HFFc6 (cell line): ENCODE data around the gene DDR1. TPM values are rescaled to one million over a fixed set of nuclear protein-coding genes. Genes with fewer than 3 reads are reported as not detected.

ENCODE experiments used
- DNase-seq: peaks from one replicate; pipeline ENCODE4 v3.0.0-alpha.2; 2018
- H3K27ac Mint-ChIP-seq: 2 replicates; pipeline ENCODE4 v1.8.0; 2020; ENCODE audit warnings: mild to moderate bottlenecking, mixed read lengths
- H3K27me3 Mint-ChIP-seq: 2 replicates; pipeline ENCODE4 v1.8.0; 2021; ENCODE audit warnings: mild to moderate bottlenecking, moderate library complexity, mixed read lengths; ENCODE audit not compliant: insufficient read depth
- H3K36me3 Mint-ChIP-seq: 2 replicates; pipeline ENCODE4 v1.8.0; 2021; ENCODE audit warnings: low read depth, mixed read lengths
- H3K4me1 Mint-ChIP-seq: 2 replicates; pipeline ENCODE4 v1.8.0; 2020; ENCODE audit warnings: low read depth, mixed read lengths
- H3K4me3 Mint-ChIP-seq: 2 replicates; pipeline ENCODE4 v1.8.0; 2020; ENCODE audit warnings: mild to moderate bottlenecking, moderate library complexity, mixed read lengths
- H3K9me3 Mint-ChIP-seq: 2 replicates; pipeline ENCODE4 v1.8.0; 2020; ENCODE audit warnings: mild to moderate bottlenecking, mixed read lengths
- microRNA-seq: library from miRNA; unstranded; fragments of <30 nt; microRNA quantifications from one replicate; pipeline ENCODE4, GENCODE V29; 2019
- total RNA-seq, 6 experiments: library from RNA; stranded (reverse); fragmentation: NEBNext Ultra II Directional; extraction: Animal tissue kit (Norgen Biotek cat#: 25700); gene quantifications; 2 replicates in 1 of 6; 3 replicates in 5 of 6; pipeline ENCODE4 v1.2.3, GENCODE V29; 2021
- TF ChIP-seq, protein P1 (sequence below): fragments of 200-600 bp; sonication (generic); IDR thresholded peaks from 2 replicates; pipeline ENCODE4 v1.5.0; 2021; ENCODE audit warnings: antibody characterized with exemption, mild to moderate bottlenecking

DDR1 gene
- total RNA-seq, 6 experiments from 2014 or later = 28.0 to 42.5 (median 31.6) TPM

DNA sequence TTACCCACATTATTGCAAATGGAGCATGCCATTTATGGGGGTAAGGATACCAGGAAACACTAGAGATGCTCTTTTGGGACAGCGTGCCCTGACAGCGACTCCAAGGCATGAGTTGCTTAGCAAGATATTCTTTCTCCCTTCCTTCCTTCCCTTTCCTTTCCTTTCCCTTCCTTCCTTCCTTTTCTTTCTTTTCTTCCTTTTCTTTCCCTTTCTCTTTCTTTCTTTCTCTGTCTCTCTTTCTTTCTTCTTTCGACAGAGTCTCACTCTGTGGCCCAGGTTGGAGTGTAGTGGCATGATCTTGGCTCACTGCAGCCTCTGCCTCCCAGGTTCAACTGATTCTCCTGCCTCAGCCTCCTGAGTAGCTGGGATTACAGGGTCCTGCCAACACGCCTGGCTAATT is 59.7 kb downstream of the DDR1 start:
- peaks cover 42% of the 10 kb centered on the region for H3K27me3 Mint-ChIP-seq
- H3K27ac Mint-ChIP-seq = no peak overlapping the region
- H3K36me3 Mint-ChIP-seq = no peaks in the 10 kb centered on the region
- no peak overlapping the region for H3K4me3 Mint-ChIP-seq
- H3K9me3 Mint-ChIP-seq = no peaks in the 10 kb centered on the region
- no peak for DNase-seq
- peaks cover 14% of the 10 kb centered on the region for H3K4me1 Mint-ChIP-seq
- TF ChIP-seq, protein P1, sequence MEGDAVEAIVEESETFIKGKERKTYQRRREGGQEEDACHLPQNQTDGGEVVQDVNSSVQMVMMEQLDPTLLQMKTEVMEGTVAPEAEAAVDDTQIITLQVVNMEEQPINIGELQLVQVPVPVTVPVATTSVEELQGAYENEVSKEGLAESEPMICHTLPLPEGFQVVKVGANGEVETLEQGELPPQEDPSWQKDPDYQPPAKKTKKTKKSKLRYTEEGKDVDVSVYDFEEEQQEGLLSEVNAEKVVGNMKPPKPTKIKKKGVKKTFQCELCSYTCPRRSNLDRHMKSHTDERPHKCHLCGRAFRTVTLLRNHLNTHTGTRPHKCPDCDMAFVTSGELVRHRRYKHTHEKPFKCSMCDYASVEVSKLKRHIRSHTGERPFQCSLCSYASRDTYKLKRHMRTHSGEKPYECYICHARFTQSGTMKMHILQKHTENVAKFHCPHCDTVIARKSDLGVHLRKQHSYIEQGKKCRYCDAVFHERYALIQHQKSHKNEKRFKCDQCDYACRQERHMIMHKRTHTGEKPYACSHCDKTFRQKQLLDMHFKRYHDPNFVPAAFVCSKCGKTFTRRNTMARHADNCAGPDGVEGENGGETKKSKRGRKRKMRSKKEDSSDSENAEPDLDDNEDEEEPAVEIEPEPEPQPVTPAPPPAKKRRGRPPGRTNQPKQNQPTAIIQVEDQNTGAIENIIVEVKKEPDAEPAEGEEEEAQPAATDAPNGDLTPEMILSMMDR = no peak

DNA sequence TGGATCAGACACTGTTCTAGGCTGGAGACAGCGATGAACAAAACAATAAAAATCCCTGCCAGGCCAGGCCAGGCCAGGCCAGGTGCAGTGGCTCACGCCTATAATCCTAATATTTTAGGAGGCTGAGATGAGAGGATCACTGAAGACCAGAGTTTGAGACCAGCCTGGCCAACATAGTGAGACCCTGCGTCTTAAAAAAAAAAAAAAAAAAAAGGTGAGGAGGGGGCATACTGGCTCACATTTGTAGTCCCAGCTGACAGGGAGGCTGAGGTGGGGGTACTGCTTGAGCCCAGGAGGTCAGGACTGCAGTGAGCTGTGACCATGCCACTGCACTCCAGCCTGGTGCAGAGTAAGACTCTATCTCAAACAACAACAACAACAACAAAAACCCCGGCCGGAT is 61.0 kb downstream of the DDR1 start:
- peaks cover 14% of the 10 kb centered on the region for H3K4me1 Mint-ChIP-seq
- H3K27me3 Mint-ChIP-seq = peaks cover 49% of the 10 kb centered on the region
- no peak overlapping the region for H3K27ac Mint-ChIP-seq
- no peak for DNase-seq
- H3K36me3 Mint-ChIP-seq = no peaks in the 10 kb centered on the region
- H3K4me3 Mint-ChIP-seq = no peak overlapping the region
- H3K9me3 Mint-ChIP-seq = no peaks in the 10 kb centered on the region
- TF ChIP-seq, protein P1 = no peak

DNA sequence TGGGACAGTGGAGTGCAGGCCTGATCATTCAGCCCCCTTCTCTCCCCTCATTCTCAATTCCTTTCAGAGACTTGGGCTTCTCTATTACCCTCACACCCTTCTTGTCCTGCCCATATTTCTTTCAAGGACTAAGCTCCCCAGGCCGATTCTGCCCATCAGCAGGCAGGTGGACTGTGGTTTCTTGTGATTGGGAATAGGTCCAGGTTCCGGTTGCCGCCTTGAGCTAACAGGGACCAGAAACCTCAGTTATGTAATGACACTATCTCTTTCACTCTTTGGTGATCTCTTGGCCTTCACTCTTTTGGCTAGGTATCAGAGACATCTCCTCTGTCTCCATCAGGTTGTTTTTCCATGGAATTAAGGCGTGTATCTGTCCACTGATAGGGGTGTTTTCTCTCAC is 62.9 kb downstream of the DDR1 start:
- Mint-ChIP-seq H3K27ac (no peak overlapping the region), H3K4me3 (no peak overlapping the region), H3K27me3 (peaks cover 58% of the 10 kb centered on the region), H3K4me1 (peaks cover 10% of the 10 kb centered on the region), H3K36me3 (no peaks in the 10 kb centered on the region), H3K9me3 (no peaks in the 10 kb centered on the region)
- DNase-seq = no peak
- TF ChIP-seq, protein P1 = no peak

DNA sequence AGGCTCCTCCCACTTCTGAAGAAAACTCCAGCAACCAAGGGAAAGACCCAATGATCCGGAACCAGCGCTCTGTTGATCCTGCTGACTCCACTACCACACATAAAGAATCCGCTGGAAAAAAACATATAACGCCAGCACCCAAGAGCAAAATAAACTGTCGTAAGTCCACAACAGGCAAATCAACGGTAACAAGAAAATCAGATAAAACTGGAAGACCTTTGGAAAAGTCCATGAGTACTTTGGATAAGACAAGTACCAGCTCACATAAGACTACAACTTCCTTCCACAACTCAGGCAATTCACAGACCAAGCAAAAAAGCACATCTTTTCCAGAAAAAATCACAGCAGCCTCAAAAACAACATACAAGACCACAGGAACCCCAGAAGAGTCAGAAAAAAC is 64.5 kb downstream of the DDR1 start:
- H3K27me3 Mint-ChIP-seq = peaks cover 65% of the 10 kb centered on the region
- no peaks in the 10 kb centered on the region for H3K36me3 Mint-ChIP-seq
- DNase-seq = no peak
- TF ChIP-seq, protein P1 = no peak
- H3K4me1 Mint-ChIP-seq = no peaks in the 10 kb centered on the region
- no peaks in the 10 kb centered on the region for H3K9me3 Mint-ChIP-seq
- no peak overlapping the region for H3K27ac Mint-ChIP-seq
- no peak overlapping the region for H3K4me3 Mint-ChIP-seq

Small RNA genes lying within 50 kb of the gene (microRNA-seq; reads per million reads assigned to microRNA genes)
- gene MIR4640 = 6.2 reads per million

Other genes starting within 250 kb of the DDR1 start
- gene C6orf136, start 237.4 kb upstream of the DDR1 start, total RNA-seq = 10 to 100 TPM; 12.0 to 19.2 (median 16.4) TPM
- 10 to 100 TPM; 33.7 to 36.7 (median 35.5) TPM for gene DHX16, start 211.5 kb upstream of the DDR1 start, total RNA-seq
- 100 to 1,000 TPM; 135 to 149 (median 141) TPM for gene PPP1R18, start 197.9 kb upstream of the DDR1 start, total RNA-seq
- gene NRM, start 193.5 kb upstream of the DDR1 start, total RNA-seq = 10 to 100 TPM; 16.3 to 35.1 (median 31.1) TPM
- 10 to 100 TPM; 18.4 to 31.9 (median 28.1) TPM for gene MDC1, start 167.2 kb upstream of the DDR1 start, total RNA-seq
- gene TUBB, start 164.2 kb upstream of the DDR1 start, total RNA-seq = 1,000 to 10,000 TPM; 1,052 to 1,712 (median 1,589) TPM
- 100 to 1,000 TPM; 218 to 286 (median 236) TPM for gene FLOT1, start 141.8 kb upstream of the DDR1 start, total RNA-seq
- gene IER3, start 140.0 kb upstream of the DDR1 start, total RNA-seq = 10 to 100 TPM; 38.1 to 62.4 (median 60.2) TPM
- 10 to 100 TPM; 23.9 to 27.1 (median 26.5) TPM for gene GTF2H4, start 23.7 kb downstream of the DDR1 start, total RNA-seq
- 10 to 100 TPM; 15.3 to 18.4 (median 16.9) TPM for gene VARS2, start 29.7 kb downstream of the DDR1 start, total RNA-seq
- not detected for gene SFTA2, start 47.7 kb downstream of the DDR1 start, total RNA-seq
- not detected for gene MUCL3, start 56.5 kb downstream of the DDR1 start, total RNA-seq
- not detected for gene MUC21, start 99.2 kb downstream of the DDR1 start, total RNA-seq
- gene MUC22, start 126.0 kb downstream of the DDR1 start, total RNA-seq = not detected
- gene C6orf15, start 228.1 kb downstream of the DDR1 start, total RNA-seq = not detected
- gene PSORS1C1, start 230.3 kb downstream of the DDR1 start, total RNA-seq = 1 to 10 TPM; 2.1 to 4.4 (median 3.5) TPM
- not detected for gene CDSN, start 235.9 kb downstream of the DDR1 start, total RNA-seq